ENCODE data around the gene TOB2. TPM values are rescaled to one million over a fixed set of nuclear protein-coding genes. Genes with fewer than 3 reads are reported as not detected.

TOB2 gene
- total and polyA plus RNA-seq, 9 of the 15 experiments (the other 6 are each of a cell fraction or from before 2014, with no cell fraction given), result 3.3 to 20.5 (median 7.3) TPM

GRCh38 chr22:41446639-41447434 lies at the start of gene TOB2 (continued):
- TF ChIP-seq ZBTB40 (IDR thresholded peaks at IDR 0.05) (peak; percentile 59), ZBTB40 (CRISPR knock-in tag; IDR thresholded peaks at IDR 0.05) (no peak), HDAC2 (IDR thresholded peaks at IDR 0.05) (0 out of 2 replicates have a peak, but pooled peaks have one; percentile 24), ZNF444 (CRISPR knock-in tag; IDR thresholded peaks at IDR 0.05) (no peak), LEF1 (IDR thresholded peaks at IDR 0.05) (peak; percentile 34; the same call in 1 of the 2 replicates), ZNF174 (CRISPR knock-in tag; IDR thresholded peaks at IDR 0.05) (no peak), SMAD4 (CRISPR knock-in tag; conservative IDR thresholded peaks at IDR 0.05) (peak; percentile 58; the same call in 1 of the 2 replicates), NCOR1 (IDR thresholded peaks at IDR 0.05) (peak; percentile 55; the same call in 1 of the 2 replicates), MAFF (IDR thresholded peaks at IDR 0.05; ENCODE audit: low read length) (no peak), MCM7 (IDR thresholded peaks at IDR 0.05) (no peak), SMAD1 (IDR thresholded peaks at IDR 0.05; ENCODE audit: low read depth, low read length, partially characterized antibody) (peak; percentile 71)
- TF ChIP-seq, protein P1, sequence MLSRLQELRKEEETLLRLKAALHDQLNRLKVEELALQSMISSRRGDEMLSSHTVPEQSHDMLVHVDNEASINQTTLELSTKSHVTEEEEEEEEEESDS (CRISPR knock-in tag; IDR thresholded peaks at IDR 0.05), result no peak
- TF ChIP-seq, protein P2, sequence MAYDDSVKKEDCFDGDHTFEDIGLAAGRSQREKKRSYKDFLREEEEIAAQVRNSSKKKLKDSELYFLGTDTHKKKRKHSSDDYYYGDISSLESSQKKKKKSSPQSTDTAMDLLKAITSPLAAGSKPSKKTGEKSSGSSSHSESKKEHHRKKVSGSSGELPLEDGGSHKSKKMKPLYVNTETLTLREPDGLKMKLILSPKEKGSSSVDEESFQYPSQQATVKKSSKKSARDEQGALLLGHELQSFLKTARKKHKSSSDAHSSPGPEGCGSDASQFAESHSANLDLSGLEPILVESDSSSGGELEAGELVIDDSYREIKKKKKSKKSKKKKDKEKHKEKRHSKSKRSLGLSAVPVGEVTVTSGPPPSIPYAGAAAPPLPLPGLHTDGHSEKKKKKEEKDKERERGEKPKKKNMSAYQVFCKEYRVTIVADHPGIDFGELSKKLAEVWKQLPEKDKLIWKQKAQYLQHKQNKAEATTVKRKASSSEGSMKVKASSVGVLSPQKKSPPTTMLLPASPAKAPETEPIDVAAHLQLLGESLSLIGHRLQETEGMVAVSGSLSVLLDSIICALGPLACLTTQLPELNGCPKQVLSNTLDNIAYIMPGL (CRISPR knock-in tag; IDR thresholded peaks at IDR 0.05), result no peak
- TF ChIP-seq, protein P3, sequence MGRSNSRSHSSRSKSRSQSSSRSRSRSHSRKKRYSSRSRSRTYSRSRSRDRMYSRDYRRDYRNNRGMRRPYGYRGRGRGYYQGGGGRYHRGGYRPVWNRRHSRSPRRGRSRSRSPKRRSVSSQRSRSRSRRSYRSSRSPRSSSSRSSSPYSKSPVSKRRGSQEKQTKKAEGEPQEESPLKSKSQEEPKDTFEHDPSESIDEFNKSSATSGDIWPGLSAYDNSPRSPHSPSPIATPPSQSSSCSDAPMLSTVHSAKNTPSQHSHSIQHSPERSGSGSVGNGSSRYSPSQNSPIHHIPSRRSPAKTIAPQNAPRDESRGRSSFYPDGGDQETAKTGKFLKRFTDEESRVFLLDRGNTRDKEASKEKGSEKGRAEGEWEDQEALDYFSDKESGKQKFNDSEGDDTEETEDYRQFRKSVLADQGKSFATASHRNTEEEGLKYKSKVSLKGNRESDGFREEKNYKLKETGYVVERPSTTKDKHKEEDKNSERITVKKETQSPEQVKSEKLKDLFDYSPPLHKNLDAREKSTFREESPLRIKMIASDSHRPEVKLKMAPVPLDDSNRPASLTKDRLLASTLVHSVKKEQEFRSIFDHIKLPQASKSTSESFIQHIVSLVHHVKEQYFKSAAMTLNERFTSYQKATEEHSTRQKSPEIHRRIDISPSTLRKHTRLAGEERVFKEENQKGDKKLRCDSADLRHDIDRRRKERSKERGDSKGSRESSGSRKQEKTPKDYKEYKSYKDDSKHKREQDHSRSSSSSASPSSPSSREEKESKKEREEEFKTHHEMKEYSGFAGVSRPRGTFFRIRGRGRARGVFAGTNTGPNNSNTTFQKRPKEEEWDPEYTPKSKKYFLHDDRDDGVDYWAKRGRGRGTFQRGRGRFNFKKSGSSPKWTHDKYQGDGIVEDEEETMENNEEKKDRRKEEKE (IDR thresholded peaks at IDR 0.05; ENCODE audit: borderline replicate concordance in 1 of 2, control insufficient read depth in 1 of 2, low read depth in 2 of 2, low read length in 1 of 2), result no peak

All from K562 (cell line).